HL-60/S4 (cell line): ENCODE measurements around the gene DIP2C.
"Not testable (repeated sequence)": the region's sequence is repeated elsewhere in the genome, so short reads cannot be mapped to it uniquely, and the experiment has no call there.

ENCODE experiments used
- in situ Hi-C: fragments of 300-500 bp; cut with MboI; formaldehyde crosslinking; loops from 2 replicates; pipeline ENCODE4 v1.14.3; 2022; ENCODE audit warnings: low sequenced_read_pairs

The DIP2C gene

GRCh38 chr10:317271-317769 is 372.1 kb downstream of the DIP2C start:
- in situ Hi-C loops, result no loop called here

- in situ Hi-C loops, result no loop called here
These were observed 373.1 kb downstream of the DIP2C start for GRCh38 chr10:316390-316789.

DNA sequence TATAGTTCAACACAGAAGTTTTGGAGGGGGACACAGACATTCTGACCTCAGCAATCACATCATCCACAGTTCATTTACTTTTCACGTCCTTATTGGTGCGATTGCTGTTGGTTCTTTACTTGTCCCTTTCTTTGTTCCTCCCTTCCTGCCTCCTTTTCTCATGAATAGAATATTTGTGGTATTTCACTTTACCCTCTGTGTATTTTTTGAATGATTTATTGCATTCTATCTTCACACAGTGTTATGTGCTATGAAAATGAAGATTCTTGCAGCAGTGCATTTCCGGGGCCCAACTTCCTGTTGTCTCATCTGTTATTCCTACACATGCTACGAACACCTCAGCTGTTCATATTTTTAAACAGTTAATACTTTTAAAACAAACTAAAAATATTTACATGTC is 374.6 kb downstream of the DIP2C start:
- in situ Hi-C loops, result no loop called here

GRCh38 chr10:314381-314780 is 375.1 kb downstream of the DIP2C start:
- in situ Hi-C loops, result no loop called here

GRCh38 chr10:311901-312665 is 377.4 kb downstream of the DIP2C start:
- in situ Hi-C loops, result no loop called here

DNA sequence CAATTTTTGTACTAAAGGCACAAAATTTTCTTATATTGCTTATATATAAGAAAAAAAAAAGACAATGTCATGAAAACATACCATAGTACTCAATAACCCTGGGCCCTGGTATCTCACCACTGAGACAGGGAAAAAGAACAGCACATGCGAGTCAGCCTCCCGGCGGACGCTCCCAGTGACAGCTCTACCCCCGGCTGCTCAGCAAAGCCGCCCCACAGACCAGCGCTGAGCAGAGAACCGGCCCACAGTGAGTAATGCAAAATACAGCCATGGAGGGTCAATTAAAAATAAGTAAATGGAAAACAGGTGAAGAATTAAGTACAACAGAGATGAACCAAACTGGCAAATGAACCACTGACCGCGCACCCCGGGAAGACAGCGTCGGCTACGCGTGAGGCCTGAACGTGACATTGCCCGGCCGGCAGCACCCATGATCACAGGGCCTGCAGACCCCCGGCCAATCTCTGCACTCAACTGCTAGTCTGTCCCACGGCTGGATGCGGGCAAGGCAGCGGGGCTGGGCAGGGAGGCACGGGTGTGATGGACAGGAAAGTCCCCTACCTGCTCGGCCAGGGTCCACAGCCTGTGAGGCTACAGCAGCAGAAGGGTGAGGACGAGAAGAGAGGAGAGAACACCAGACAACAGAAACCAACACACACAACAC is 378.4 kb downstream of the DIP2C start:
- in situ Hi-C loops, result no loop called here

- in situ Hi-C loops, result no loop called here
These were observed 379.1 kb downstream of the DIP2C start for GRCh38 chr10:310371-310770.

DNA sequence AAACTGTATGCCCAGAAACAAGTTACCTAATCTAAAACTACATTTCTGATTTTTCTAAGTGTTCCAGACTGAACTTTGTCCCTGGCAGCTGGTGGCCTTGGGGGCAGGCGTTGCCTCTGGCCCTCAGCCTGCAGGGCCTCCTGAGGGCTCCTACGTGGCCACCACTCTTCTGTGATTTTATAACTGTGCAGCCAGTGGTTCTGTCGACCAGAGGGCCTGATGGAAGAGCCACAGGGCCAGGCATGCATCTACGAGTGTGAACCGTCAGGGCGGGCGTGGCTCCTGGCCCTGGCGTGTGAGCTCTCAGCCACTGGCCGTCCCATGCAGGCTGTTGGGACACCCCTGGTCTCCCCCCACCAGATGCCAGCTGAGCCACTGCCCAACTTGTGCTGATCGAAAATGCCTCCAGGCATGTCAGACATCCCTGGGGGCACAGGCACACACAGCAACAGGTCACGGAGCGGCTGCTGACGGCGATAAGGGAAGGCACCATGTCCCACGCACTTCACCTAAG is 380.8 kb downstream of the DIP2C start:
- in situ Hi-C loops, result no loop called here

GRCh38 chr10:308101-308500 is 381.4 kb downstream of the DIP2C start:
- in situ Hi-C loops, result no loop called here

DNA sequence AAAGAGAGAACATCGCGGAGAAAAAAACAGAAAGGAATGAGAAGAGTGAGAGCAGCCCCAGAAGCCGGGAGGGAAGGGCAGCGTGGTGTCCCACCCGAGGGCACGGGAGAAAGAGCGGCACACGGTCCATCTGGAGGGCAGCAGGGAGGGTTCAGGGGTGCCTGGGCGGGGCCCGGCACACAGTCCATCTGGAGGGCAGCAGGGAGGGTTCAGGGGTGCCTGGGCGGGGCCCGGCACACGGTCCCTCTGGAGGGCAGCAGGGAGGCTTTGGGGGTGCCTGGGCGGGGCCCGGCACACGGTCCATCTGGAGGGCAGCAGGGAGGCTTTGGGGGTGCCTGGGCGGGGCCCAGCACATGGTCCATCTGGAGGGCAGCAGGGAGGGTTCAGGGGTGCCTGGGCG is 381.8 kb downstream of the DIP2C start:
- in situ Hi-C loops, result no loop called here

GRCh38 chr10:306675-307185 is 382.7 kb downstream of the DIP2C start:
- in situ Hi-C loops, result no loop called here

DNA sequence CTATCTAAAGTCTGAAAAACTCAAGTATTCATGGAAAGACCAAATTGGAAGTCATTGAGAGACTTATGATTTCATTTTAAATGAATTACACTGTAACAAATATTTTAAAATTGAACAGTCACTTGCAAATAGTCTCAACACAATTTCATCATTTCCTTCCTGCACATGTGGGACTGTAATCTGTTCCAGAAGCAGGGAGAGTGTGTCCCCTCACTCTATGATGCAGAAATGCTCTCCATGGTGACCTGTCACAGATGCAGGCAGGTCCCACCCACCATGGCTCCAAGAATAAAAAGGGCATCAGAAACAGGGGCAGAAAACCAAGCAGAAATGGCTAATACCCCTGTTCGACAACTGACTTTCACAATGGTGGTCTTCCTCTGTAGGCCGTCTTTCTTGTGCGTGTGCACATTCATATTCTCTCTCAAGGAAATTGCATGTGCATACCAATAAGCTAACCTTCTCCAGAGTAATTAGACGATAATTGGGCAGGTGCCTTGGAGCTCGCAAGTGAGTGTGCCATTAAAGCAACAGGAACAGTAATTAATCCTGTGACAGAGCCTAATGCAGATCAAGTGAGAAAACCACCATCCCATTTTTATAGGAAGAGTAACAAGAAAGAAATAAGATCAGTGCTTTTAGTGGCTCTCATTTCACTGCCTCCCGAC is 383.3 kb downstream of the DIP2C start:
- in situ Hi-C loops, result no loop called here

DNA sequence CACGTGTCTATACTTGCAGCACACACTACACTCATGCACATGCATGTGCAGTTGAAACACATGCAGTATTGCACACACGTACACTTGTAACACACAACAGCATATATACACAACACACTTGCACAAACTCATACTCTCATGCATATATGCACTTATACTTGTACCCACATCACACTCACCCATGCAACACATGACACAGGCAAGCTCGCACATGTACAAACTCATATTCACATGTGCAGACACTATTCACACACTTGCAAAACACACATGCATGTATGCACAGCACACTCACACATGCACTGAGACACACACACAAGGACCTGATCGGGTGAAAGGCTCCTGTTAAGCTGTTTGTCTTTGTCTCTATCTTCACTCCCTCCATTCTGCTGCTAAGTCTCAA is 384.4 kb downstream of the DIP2C start:
- in situ Hi-C loops, result no loop called here

GRCh38 chr10:301536-301935 is 387.9 kb downstream of the DIP2C start:
- in situ Hi-C loops, result no loop called here

DNA sequence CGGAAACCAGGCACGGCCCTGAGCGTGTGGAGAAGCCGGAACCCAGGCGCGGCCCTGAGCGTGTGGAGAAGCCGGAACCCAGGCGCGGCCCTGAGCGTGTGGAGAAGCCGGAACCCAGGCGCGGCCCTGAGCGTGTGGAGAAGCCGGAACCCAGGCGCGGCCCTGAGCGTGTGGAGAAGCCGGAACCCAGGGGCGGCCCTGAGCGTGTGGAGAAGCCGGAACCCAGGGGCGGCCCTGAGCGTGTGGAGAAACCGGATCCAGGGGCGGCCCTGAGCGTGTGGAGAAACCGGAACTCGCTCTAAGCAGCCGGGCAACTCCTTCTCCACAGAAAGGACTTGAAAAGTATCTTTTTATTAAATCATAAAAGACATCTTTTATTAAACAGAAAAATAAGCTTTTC is 388.9 kb downstream of the DIP2C start:
- in situ Hi-C loops, result not testable (repeated sequence)

GRCh38 chr10:299969-300368 is 389.5 kb downstream of the DIP2C start:
- in situ Hi-C loops, result no loop called here

GRCh38 chr10:299512-299911 is 390.0 kb downstream of the DIP2C start:
- in situ Hi-C loops, result no loop called here

DNA sequence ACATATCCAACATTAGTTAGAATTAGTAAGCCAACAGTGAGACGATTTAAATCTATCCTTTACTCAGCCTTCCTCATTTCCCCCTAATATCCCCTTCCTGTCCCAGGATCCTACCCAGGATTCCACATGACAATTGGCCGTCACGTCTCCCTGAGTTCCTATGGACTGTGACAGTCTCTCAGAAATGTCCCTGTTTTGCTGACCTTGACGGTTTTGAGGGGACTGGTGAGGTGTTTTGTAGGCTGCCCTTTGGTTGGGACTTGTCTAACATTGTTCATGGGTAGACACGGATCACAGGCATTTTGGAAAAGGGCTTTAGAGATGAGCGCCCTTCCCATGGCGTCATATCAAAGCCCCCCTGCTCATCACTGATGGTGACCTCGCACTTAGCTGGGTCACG is 391.4 kb downstream of the DIP2C start:
- in situ Hi-C loops, result no loop called here

DNA sequence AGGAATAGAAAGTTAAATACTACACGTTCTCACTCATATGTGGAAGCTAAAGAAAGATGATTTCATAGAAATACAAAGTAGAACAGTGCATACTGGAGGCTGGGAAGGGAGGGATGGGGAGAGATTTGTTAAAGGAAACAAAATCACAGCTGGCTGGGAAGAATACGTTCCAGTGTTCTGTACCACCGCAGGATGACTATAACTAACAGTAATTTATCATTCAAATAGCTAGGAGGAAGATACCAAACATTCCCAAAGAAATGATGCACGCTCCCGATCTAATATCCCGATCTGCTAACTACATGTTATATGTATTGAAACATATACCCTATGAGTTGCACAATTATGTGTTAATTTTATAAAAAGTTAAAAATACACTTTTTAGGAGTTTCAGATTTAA is 391.9 kb downstream of the DIP2C start:
- in situ Hi-C loops, result no loop called here

- in situ Hi-C loops, result no loop called here
These were observed 395.8 kb downstream of the DIP2C start for GRCh38 chr10:293636-294035.

- in situ Hi-C loops, result no loop called here
These were observed 399.3 kb downstream of the DIP2C start for GRCh38 chr10:290026-290725.
